ENCODE results near the gene INTS14.
A peak's percentile ranks its signal among the peaks of the same experiment; 100 is the strongest.

The INTS14 gene

DNA sequence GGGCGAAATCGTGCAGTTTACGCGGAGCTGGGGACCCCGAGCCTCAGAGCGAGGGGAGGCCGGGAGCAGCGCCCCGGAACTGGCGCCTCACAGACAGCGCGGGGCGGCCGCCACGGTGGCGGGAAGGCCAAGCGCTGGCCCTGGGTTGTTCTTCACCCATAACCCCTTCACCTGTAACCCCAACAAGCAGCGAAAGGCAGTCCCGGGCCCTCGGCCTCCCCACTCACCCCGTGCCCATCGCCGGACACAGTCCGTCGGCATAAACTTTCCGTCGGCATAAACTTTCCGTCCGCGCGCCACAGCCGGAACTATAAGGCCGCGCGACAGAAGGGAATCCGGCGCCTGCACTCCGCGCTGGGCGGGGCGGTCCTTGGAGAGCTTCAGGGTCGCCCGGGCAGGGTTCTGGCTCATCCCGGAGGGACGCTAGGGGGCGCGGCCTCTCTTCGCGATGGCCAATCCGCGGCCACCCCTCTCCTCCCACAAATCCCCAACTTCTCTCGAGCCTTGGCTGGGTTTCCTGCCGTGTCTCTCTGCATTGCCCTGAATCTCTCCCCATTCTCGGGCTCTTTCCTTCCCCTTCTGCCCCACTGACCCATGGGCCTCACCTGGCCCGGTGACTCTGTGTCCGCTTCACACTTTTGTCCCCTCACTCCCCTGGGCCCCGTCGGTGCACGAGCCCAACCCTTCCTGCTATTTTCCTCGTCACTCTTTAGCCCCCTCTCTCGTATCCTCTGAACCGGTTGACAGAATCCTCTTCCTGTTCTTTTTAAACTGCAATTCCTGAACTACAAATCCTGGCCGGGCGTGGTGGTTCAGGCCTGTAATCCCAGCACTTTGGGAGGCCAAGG, at the start of gene INTS14:
Gene INTS14 (minus strand): TSS at position 261 of the 848 bp plus-strand sequence. CDS start 3,751 bp downstream, outside the sequence.
- peak; percentile 95 to 97 for DNase-seq

DNA sequence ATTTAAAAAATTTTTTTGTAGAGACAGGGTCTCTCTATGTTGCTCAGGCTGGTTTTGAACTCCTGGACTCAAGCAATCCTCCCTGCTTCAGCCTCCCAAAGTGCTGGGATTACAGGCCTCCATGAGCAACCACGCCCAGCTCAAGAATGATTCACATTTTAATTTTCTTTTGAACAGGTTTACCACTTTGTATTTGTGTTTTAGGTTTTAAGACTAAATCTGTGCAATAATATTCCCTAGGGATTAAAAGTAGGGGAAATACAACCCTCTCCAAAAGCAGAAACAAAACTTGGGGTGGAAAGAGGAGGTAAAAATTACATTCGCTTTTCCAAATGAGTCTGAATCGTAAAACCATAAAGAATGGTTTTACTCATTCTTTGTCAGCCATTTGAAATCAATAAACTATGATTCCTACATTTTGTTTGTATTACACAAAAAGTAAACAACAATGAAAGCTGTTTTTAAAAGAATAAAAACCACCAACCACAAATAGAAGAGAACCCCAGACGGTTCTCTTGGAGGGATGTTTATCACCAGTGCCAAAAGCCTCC, 48.6 kb upstream of the INTS14 start:
- DNase-seq: no peak

DNA sequence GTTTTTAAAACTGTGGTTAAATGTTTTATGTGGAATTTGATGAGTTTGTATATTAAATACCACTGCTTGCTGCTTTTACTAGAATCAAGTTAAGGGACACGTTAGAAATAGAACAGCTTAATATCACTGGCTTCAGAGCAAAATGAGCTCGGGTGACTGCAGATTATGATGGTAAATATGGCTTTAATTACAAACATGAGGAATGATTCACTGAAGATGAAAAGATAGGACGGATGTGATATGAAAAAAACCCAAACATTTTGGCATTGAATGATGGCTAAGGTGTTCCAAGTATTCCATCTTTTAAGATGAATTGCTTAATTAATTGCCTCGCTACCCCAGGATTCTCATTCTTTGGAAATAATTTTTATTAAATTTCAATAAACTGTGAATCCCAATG, 44.5 kb upstream of the INTS14 start:
- DNase-seq: no peak

DNA sequence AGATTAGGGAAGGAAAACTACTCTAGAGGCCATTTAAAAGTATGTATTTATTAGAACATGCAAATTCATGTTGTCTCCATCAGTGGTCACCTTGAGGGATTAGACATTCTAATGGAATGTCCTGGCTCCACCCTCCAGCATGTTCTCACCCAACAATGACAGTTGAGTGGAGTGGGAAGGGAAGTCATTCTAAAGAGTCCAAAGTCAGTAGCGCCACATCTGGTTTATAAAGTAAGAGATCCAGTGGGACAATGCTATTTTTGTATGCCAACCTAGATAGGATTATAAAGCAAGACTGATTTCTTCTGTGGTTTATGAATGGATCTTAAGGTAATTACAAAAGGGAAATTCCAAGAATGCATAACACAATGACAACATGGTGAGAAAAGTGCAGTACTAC, 44.1 kb upstream of the INTS14 start:
- DNase-seq: no peak

DNA sequence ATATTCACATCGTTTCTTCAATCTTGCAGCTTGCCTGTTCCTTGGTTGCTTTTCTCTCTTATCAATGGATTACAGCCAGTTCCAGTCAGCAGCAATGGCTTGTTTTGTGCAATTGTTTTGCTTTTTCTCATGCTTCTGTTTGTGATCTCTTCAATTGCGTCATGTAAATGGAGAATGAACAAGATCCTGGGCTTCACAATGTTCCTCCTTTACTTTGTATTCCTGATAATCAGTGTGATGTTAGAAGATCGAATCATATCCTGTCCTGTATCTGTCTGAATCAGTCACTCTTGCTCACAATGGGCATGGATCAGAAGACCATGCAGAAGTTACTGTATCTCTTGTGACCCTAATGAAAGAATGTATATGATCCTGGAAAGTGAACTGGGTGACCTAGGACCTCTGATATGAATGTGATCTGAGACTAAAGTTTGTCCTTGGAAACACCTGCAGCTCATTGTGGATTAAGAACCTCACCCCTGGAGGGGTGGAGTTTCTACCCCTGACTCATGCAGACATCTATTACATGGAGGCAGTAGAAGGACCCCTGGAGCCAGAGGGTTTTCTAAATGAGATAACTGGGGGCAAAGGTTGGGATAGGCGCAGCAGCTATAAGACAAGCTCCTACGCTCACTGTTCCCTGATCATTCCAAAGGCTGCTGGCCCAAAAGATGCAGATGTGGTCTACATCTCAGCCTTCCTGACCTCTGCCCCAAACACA, 43.0 kb upstream of the INTS14 start:
- DNase-seq: no peak

DNA sequence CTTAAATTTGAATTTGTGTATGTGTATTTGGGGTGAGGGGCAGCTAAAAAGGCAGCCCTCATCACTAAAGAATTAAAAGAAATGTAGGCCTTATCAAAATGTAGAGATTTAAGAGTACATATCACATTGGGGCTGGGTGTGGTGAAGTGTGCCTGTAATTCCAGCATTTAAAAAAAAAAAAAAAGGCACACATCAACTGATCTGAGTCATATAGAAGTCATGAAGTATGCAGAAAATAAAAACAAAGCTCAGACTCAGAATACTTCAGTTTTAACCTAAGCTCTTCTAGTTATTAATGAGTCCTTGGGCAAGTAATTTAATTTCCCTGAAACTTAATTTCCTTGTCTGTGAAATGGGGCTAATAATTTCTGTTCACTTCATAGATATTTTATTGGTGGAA, 42.4 kb upstream of the INTS14 start:
- DNase-seq: no peak

DNA sequence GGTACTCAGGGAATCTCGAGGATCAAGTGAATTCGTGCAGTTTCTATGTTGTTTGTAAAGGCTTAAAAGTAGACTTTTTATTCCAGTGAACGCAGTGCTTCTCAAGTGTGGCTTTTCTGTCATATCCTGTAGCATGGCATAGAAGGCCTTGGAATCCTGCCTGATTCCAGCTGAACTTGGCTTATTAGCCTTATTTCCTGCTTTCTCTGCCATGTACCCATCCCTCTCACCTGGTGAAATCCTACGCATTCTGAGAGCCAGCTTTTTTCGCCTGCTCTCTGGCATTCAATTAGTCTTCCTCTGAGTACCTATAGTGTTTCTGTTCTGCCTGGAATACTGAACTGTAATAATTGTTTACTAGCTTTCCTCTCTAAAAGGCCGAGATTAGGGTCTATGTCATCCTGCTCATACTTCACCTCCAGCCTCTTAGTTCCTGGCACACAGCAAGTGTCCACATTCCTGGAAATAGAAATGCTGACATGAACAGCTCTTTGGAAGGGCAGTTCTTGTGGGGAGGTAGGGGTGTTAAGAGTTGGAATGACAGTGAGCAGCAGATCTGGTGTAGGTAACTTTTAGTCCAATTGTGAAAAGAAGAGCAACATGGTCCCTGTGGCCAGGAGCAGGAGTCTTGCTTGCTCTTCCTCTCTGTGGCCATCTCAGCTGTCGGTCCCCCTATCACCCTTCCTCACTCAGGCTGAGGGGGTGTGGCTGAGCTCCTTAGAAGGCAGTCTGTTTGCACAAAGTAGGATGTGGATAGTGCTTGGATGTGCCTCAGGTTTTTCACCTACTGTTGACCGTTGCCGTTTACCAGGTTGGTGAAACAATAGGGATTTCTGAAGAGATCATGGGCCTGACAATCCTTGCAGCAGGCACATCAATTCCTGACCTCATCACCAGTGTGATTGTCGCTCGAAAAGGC, 41.2 kb upstream of the INTS14 start:
- DNase-seq: no peak

DNA sequence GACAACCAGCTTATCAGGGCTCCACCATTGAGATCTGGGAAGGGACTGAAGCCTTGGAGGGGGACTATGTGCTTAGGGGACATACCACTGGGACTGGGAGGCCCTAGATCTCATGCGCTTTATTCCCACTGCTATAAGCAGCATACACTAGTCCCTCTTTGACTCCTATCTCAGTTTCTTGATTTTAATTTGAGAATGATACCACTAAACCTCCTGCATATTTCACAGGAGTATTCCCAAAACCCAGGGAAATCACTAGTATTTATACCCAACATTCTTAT, 40.1 kb upstream of the INTS14 start:
- DNase-seq: no peak

DNA sequence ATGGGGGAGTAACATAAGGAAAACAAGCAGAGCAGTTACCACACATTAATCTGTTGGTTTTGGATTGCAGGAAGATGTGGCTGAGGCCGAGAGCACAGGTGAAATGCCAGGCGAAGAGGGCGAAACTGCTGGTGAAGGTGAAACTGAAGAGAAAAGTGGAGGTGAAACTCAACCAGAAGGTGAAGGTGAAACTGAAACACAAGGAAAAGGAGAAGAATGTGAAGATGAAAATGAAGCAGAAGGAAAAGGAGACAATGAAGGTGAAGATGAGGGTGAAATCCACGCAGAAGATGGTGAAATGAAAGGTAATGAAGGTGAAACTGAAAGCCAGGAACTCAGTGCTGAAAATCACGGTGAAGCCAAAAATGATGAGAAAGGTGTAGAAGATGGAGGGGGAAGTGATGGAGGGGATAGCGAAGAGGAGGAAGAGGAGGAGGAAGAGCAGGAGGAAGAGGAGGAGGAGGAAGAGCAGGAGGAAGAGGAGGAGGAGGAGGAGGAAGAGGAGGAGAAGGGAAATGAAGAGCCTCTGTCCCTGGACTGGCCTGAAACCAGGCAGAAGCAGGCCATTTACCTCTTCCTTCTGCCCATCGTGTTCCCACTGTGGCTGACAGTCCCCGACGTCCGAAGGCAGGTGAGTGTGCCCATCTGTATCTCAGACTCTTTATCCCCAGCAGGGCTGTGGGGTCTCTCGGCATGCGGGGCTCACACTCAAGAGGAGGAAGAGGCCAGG, 39.5 kb upstream of the INTS14 start:
- DNase-seq: no peak

DNA sequence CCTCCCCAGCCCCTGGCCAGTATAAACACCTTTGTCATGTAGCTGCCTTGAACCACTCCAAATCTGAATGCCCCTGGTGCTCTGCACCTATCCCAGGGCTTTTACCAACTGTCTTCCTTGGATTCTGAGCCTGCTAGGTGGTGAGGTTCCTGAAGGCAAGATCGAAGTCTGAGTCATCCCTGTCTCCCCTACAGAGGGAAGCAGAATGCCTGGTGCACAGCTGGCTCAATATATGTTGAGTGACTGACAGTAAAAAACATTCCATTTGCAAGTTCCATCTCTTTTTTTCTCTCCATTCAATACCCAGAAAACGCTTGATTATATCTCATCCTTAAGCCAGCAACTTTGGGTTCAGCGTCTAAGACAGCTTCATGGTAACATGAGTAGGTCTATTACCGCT, 35.6 kb upstream of the INTS14 start:
- DNase-seq: no peak

DNA sequence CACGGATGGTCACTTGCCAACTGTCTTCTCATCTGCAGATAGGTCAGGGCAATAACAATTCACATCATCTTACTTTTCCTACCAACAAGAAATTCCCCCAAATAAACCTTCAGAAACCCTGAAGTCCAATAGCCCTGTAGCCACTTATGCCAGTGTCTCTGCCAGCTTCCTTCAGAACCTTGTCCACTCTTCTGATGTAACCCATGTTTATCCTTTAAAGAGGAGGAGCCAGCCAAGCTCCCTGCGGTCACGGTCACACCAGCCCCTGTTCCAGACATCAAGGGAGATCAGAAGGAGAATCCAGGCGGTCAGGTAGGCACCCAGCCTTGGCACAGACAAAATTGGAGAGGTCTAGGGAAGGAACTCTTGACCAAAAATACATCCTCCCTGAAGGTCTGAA, 34.5 kb upstream of the INTS14 start:
- DNase-seq: no peak

DNA sequence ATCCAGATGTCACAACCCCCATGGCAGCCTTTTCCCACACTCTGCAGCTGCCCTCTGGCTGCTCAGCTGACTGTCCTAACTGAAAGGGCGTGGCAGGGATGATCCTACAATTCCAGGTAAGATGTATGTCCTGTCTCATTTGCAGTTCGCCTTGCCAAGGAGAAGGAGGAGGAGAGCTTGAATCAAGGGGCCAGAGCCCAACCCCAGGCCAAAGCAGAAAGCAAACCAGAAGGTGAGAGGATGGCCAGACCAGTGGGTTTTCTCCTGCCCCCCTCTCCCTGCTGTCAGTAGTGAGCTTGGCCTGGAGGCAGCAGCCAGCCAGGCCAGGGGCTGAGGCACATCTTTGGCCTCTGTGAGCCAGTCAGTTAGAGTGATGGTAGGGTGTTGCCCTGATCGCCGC, 33.4 kb upstream of the INTS14 start:
- no peak for DNase-seq

DNA sequence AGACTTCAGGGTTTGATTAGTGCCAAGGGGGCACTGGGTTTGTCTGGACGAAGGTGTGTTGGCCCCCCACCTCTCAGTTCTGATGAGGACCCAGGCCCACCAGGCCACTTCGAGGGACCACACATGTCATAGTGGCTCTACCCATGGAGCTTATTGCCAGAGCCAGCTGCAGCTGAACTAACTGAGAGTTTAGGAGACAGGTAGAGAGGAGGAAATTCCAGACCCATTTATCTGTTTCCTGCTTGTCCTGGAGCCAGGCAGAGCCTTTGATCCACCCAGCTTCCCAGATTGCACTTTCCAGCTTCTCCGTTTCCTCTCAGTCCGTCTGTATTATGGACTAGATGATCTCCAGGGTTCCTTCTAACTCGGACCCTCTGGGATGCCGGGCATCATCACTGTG, 31.7 kb upstream of the INTS14 start:
- no peak for DNase-seq

DNA sequence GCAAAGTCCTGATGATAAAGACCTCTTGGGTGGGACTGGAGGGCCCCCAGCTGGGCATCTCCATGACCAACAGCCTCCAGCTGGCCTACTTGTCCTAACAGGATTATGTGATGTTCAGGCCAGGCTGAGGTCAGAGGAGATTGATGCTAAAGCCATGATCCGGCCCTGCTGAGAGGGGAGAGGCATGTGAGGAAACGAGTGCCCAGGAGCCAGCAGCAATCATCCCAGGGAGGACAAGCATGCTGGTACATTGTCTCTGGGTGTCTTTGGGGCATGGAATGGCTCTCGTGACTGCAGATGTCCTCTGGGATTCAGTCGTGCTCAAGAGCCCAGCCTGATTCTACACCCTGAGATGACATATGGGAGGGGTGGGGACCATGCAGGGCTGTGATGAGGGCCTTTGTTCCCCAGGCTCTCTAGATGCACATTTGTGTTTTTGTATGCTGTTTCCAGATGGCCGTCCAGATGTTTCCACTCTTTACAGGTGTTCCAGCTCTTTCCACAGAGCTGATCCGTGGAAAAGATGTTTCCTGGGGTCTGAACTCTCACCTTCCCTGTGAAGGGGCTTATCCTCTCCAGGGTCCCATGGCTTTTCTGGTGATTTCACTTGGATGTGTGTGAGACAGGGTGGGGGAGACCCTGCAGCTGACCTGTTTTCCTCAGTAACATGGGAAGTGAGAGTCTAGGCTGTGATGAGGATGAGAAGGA, 31.0 kb upstream of the INTS14 start:
- DNase-seq: no peak

DNA sequence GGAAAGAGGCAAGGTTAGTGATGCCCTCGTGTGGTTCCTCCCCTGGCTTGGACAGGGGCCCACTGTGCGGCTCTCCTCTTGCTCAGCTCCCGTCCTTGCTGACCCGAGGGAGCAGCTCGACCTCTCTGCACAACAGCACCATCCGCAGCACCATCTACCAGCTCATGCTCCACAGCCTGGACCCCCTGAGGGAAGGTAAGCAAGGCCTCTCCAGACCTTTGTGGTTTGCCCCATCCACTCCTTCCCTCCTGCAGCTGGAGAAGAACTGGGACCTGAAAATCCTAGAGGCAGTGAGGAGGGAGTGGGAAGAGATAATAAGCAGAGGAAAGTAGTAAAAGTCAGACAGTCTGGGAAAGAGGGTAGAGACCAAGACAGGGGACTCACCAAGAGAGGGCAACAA, 28.6 kb upstream of the INTS14 start:
- no peak for DNase-seq

DNA sequence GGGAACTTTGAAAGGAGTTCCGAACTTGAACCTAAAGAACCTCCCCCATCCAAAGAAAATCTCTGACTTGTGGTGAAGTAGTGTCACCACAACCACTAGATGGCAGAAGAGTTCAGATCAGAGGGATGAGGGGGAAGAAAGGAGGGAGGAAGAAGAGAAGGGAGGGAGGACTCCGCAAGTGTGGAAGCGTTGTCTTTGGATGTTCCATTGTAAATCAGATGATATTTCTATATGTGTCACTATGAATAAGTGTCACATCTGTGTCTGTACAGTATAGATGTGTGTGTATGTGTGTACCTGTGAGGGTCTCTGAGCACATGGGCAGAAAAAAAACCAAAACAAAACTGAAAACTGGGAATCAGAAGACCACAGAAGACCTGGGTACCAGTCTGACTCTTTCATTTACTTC, 27.8 kb upstream of the INTS14 start:
- DNase-seq: peak; percentile 88 to 95

DNA sequence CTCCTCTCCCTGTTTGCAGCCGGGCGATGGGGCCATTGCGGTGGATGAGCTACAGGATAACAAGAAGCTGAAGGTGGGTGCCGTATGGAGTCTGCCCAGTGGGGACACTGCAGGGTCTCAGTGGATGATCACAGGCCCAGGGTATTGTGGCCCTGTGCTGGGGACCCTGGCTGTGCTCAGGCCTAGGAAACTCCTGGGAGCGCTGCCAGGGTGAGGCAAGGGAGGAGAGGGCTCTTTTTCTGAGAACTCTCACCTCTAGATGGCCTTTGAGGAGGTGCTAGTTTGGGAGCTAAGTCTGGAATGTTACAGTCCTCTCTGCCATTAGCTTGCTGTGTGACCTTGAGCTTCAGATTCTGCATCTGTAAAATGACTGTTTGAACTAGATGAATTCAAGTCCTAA, 27.2 kb upstream of the INTS14 start:
- DNase-seq: no peak

DNA sequence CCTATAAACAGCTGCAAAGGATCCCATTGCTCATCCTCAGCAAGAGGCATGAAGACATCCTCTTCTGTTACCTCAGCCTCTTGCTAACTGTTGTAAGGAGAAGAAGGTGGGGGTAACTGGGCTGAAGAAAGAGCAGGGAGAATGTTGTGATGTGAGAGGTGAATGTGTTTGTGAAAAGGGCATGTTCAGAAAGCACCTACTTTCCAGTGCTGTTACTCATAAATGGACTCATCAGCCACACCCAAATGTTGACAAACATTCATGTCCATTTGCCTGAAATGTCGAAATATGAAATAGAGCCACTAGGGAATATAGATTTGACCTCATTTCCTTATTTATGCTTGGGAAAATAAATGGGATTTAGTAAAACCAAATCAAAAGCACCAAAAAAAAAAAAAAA, 23.4 kb upstream of the INTS14 start:
- DNase-seq: no peak

DNA sequence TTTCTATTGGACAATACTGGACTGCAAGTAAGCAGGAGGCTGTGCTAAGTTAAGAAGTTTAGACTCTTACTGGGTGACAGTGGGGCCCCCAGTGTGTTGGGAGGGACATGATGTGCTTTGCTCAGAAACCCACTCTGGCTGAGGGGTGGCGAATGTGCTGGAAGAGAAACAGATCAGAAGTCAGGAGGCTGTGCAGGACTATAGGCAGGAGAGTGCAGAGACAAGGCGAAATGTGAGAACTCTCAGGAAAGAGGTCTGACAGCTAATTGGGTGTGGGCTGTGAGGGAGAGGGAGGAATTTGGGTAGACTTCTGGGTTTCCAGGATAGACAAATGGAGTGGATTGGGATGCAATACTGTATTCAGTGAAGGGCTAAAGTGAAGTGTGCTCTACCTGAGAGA, 22.8 kb upstream of the INTS14 start:
- no peak for DNase-seq

DNA sequence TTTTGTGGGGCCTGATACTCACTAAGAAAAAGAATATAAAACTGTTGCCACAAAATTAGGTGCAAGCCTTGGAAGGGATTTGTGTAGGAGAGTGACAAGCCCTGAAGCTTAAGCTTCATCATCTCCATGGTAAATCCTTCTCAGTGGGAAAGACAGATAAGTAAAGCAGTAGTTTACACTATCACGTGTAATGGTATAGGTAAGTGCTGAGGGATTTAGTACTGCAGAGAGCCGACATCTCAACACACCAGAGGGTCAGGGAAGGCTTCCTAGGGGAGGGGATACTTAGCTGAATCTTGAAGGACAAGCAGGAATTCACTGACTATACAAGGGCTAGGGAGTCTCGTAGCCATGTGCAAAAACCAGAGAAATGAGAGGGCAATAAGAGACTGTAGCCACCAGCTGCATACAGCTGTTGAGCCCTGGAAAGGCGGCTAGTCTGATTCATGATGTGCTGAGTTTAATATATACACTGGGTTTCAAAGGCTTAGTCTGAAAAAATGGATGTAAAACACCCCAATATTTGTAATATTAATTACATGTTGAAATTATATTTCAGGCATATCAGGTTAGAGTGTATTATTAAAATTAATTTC, 21.9 kb upstream of the INTS14 start:
- DNase-seq: no peak

DNA sequence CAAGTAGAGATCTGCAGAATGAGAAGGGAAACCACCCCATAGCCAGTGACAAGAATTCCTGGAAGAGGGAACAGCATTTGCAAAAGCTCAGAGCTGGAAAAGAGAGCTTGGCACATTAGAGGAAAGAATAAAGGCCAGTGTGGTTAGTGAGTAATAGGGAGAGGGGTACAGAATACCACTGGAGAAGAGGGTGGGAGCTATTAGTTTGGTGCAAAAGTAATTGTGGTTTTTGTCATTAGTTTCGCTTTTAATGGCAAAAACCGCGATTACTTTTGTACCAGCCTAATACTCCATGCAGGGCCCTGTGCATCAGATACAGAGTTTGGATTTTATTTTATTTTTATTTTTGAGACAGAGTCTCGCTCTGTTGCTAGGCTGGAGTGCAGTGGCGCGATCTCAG, 20.6 kb upstream of the INTS14 start:
- DNase-seq: no peak

DNA sequence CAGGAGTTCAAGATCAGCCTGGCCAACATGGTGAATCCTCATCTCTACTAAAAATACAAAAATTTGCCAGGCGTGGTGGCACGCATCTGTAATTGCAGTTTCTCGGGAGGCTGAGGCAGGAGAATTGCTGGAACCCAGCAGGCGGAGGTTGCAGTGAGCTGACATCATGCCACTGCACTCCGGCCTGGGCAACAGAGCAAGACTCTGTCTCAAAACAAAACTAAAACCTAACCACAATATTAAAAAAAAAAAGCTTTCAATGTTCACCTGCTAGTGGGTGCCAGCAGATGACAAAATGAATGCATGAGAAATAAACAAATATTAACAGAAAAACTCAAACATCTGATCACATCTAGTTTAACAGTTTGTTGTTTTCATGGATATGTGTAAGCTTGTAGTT, 19.8 kb upstream of the INTS14 start:
- DNase-seq: no peak
